PC-9 (cell line): ENCODE results near the gene UBA3. TPM values are rescaled to one million over a fixed set of nuclear protein-coding genes. Genes with fewer than 3 reads are reported as not detected.

ENCODE experiments used
- BruUV-seq: library from RNA; stranded (reverse); fragments of 400-500 nt; replicated peaks from 2 replicates; lab custom pipeline; 2021; lab: Mats Ljungman, UMichigan
- CTCF ChIA-PET: fragments of 300-600 bp; sonication (Branson Sonifier 250); formaldehyde crosslinking; loops from one replicate; lab custom pipeline; 2022; ENCODE audit warnings: antibody characterized with exemption; lab: Charles Lee
- POLR2A ChIA-PET: fragments of 300-600 bp; sonication (Branson Sonifier 250); formaldehyde crosslinking; loops from one replicate; lab custom pipeline; 2022; ENCODE audit warnings: antibody characterized with exemption; ENCODE audit not compliant: unreplicated experiment; lab: Charles Lee
- DNase-seq, 2 experiments: peaks; one replicate each; pipeline versions ENCODE4 v3.0.0 to v3.0.0-alpha.2; 2015 to 2022; ENCODE audit warnings: mixed read lengths in 1 of 2
- H2AFZ ChIP-seq: fragments of 200-600 bp; sonication (generic); 2 replicates; pipeline ENCODE4 v1.8.1; 2017; ENCODE audit warnings: antibody characterized with exemption
- H3F3A ChIP-seq: fragments of 200-600 bp; sonication (generic); 2 replicates; pipeline ENCODE4 v1.8.1; 2017; ENCODE audit warnings: antibody characterized with exemption, mild to moderate bottlenecking, low read depth; ENCODE audit not compliant: insufficient read depth
- H3K27ac ChIP-seq: fragments of 200-600 bp; sonication (generic); 2 replicates; pipeline ENCODE4 v1.6.1; 2016; ENCODE audit warnings: mixed run types
- H3K27me3 ChIP-seq: fragments of 200-600 bp; sonication (generic); 2 replicates; pipeline ENCODE4 v1.6.1; 2016; ENCODE audit warnings: low read depth, mixed run types; ENCODE audit not compliant: insufficient read depth
- H3K36me3 ChIP-seq: fragments of 200-600 bp; sonication (generic); 2 replicates; pipeline ENCODE4 v1.6.1; 2016; ENCODE audit warnings: low read depth, mixed run types
- H3K4me1 ChIP-seq: fragments of 200-600 bp; sonication (generic); replicated peaks from 2 replicates; pipeline ENCODE4 v1.6.1; 2016; ENCODE audit warnings: mixed run types; ENCODE audit not compliant: insufficient read depth
- H3K4me2 ChIP-seq: fragments of 200-600 bp; sonication (generic); 2 replicates; pipeline ENCODE4 v1.6.1; 2017; ENCODE audit warnings: mixed run types
- H3K4me3 ChIP-seq: fragments of 200-600 bp; sonication (generic); 2 replicates; pipeline ENCODE4 v1.6.1; 2016; ENCODE audit warnings: mixed run types
- H3K79me2 ChIP-seq: fragments of 200-600 bp; sonication (generic); 2 replicates; pipeline ENCODE4 v1.6.1; 2017; ENCODE audit warnings: low read depth, mixed run types
- H3K9me2 ChIP-seq: fragments of 200-600 bp; sonication (generic); 2 replicates; pipeline ENCODE4 v1.8.1; 2017; ENCODE audit warnings: mild to moderate bottlenecking; ENCODE audit not compliant: insufficient read depth
- H3K9me3 ChIP-seq: fragments of 200-600 bp; sonication (generic); 2 replicates; pipeline ENCODE4 v1.8.1; 2016; ENCODE audit warnings: low read depth; ENCODE audit not compliant: insufficient read depth
- H4K20me1 ChIP-seq: fragments of 200-600 bp; sonication (generic); 2 replicates; pipeline ENCODE4 v1.8.1; 2017; ENCODE audit not compliant: insufficient read depth
- CTCF ChIP-seq: fragments of 200-600 bp; sonication (generic); conservative IDR thresholded peaks from 2 replicates; pipeline ENCODE4 v1.6.1; 2017; ENCODE audit warnings: mixed run types, antibody characterized with exemption, mild to moderate bottlenecking, moderate library complexity
- EZH2 ChIP-seq: fragments of 200-600 bp; sonication (generic); IDR thresholded peaks from 2 replicates; pipeline ENCODE4 v1.8.0; 2017; ENCODE audit warnings: antibody characterized with exemption, low read depth
- intact Hi-C: fragments of 100-400 bp; cut with micrococcal nuclease; formaldehyde crosslinking; loops from one replicate; pipeline ENCODE4 v1.10.0; 2022; ENCODE audit not compliant: unreplicated experiment
- total RNA-seq: library from RNA; stranded (reverse); gene quantifications from 2 replicates; pipeline ENCODE4 v1.2.3, GENCODE V29; 2021

The UBA3 gene
- total RNA-seq, 1 experiment from 2014 or later: 88.8 TPM

- ChIA-PET POLR2A (interaction anchor here (0.5 to 2.0 kb wide), 5 partner anchors 22 to 653 kb away, joined by 3 to 9 read pairs (median 4); partner anchors contain the start of genes MITF and TMF1), CTCF (interaction anchor here (0.7 to 1.2 kb wide), 3 partner anchors 20 to 779 kb away, joined by 7 to 11 read pairs (median 7); no protein-coding TSS in a partner anchor)
- peak; percentile 87 to 88 for DNase-seq
- no peaks in the 10 kb centered on the region for H4K20me1 ChIP-seq
- 0 out of 2 replicates have a peak, but pooled peaks cover 4% of the 10 kb centered on the region for H3K36me3 ChIP-seq
- H3K27ac ChIP-seq: peak overlapping the region; percentile 94
- peak overlapping the region; percentile 99 for H3K4me2 ChIP-seq
- intact Hi-C loops: loop anchor here (2.0 to 10.0 kb wide), 3 partner anchors 17 to 149 kb away; partner anchors contain the start of gene TMF1
- H3F3A ChIP-seq: peaks cover 52% of the 10 kb centered on the region
- no TSS peak for BruUV-seq
- H3K4me3 ChIP-seq: peak overlapping the region; percentile 74
- TF ChIP-seq CTCF: no peak
- TF ChIP-seq EZH2: no peak
- peaks cover 43% of the 10 kb centered on the region for H3K79me2 ChIP-seq
- H3K27me3 ChIP-seq: no peaks in the 10 kb centered on the region
- no peaks in the 10 kb centered on the region for H3K9me2 ChIP-seq
- H3K4me1 ChIP-seq: peaks cover 81% of the 10 kb centered on the region
- peak overlapping the region; percentile 79 for H2AFZ ChIP-seq
- H3K9me3 ChIP-seq: no peaks in the 10 kb centered on the region
Observed at GRCh38 chr3:69085833-69086722, 5.9 kb upstream of the UBA3 start.

GRCh38 chr3:69085168-69085832 is 5.1 kb upstream of the UBA3 start:
- H3K9me3 ChIP-seq: no peaks in the 10 kb centered on the region
- no TSS peak for BruUV-seq
- H2AFZ ChIP-seq: peak overlapping the region; percentile 79
- H4K20me1 ChIP-seq: no peaks in the 10 kb centered on the region
- POLR2A ChIA-PET: interaction anchor here (0.6 to 2.0 kb wide), 2 partner anchors 22 to 33 kb away, joined by 3 to 4 read pairs; partner anchors contain the start of gene TMF1
- peaks cover 45% of the 10 kb centered on the region for H3F3A ChIP-seq
- peaks cover 80% of the 10 kb centered on the region for H3K4me1 ChIP-seq
- peaks cover 36% of the 10 kb centered on the region for H3K79me2 ChIP-seq
- no peaks in the 10 kb centered on the region for H3K27me3 ChIP-seq
- intact Hi-C loops: loop anchor here (5.0 to 10.0 kb wide), 2 partner anchors 33 to 150 kb away; partner anchors contain the start of gene TMF1
- no peak for DNase-seq
- CTCF ChIA-PET: interaction anchor here (0.7 kb wide), 1 partner anchor 32 kb away, joined by 7 read pairs; no protein-coding TSS in a partner anchor
- peak overlapping the region; percentile 74 for H3K4me3 ChIP-seq
- H3K36me3 ChIP-seq: 0 out of 2 replicates have a peak, but pooled peaks cover 4% of the 10 kb centered on the region
- H3K27ac ChIP-seq: peak overlapping the region; percentile 94
- no peak for TF ChIP-seq EZH2
- TF ChIP-seq CTCF: no peak
- peak overlapping the region; percentile 99 for H3K4me2 ChIP-seq
- no peaks in the 10 kb centered on the region for H3K9me2 ChIP-seq
